GM19099 (cell line): Measurements from ENCODE around the gene FAM170B.

Source experiments
- POLR2A ChIP-seq: IDR thresholded peaks from 3 replicates; pipeline ENCODE4 v1.6.1; 2011; ENCODE audit warnings: low read depth; ENCODE audit not compliant: insufficient read length; ENCODE audit errors: extremely low read depth

The FAM170B gene

DNA sequence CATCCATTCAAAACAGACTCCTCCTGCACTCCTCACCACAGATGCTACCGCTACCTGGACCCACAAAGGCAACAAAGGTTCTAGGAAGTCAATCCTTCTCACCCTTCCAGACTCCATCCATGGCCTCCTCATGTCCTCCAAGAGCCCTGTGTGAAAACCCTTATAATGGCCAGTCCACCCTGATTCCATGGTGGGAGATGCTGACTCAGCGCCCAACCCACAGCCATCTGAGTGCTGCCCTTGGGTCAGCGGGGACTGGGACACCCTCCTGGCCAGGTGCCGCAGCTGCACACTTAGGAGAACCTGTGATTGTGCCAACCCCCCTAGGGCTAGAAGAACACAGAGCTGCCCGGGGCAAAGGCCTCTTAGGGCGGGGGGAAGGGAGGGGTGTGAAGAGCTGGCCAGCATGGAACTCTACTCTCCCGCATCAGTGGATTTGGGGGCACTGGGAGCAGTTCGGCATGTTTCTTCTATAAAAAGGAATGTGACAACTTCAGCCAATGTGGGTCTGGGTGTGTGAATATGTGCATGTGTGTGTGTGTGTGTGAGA, 29.0 kb upstream of the FAM170B start:
- no peak for TF ChIP-seq POLR2A

DNA sequence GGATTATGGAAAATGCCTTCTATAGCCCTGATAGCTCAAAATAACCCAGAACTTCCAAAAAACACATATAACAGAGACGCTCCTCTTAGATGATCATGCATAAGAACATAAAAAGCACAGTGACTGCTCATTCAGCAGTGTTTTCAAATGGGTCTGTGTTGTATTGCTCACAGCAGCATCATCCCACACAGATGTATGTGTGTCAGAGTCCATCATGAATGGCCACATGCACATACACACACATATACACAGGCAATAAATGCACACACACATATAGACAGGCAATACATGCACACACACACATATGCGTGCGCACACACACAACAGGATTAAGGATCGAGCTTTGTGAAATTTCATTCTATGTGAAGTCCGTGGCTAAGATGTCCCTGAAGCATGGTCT, 28.2 kb upstream of the FAM170B start:
- no peak for TF ChIP-seq POLR2A

DNA sequence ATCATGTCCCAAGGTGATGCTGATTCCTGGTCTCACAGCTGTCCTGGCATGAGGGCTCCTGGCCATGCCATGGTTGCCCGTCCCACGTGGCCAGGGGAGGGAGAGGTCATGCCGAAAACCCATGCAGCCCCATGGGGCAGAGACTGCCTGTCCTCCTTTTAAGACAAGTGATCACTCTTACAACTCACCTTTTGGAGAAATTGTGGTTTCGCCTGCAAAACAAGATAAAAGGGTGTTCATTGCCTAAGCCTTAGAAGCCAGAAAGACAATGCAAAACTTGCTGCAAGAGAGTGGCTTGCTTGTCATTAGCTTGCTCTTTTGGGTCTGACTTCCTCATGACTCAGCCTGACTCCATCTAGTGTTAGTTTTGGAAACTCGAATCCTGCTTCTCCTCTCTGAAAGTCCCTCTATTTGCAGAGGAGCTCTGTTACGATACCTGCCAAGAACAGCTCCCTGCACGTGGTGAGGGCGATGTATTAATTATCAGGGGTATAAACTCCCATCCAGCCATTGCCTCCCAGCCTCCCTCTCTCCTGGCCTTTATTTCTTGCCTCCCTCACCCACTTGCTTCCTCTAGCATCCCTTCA, 27.7 kb upstream of the FAM170B start:
- no peak for TF ChIP-seq POLR2A

DNA sequence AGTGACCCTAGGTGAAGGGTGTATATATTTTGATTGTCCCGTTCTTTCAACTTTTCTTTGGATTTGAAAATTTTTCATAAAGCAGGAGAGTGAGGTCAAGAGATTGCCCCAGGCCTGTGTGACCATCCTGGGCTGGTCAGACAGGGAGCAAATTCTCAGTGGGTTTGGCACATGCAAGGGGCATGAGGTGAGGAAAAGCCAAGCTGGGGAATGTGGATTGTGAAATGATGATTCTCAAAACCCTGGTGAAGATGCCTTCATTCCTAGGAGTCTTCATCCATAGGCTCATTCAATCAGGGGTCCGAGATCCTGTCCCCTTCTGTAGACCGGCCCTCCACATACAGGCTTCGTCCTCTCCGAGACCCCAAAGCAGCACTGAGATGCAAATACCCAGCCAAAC, 27.0 kb upstream of the FAM170B start:
- no peak for TF ChIP-seq POLR2A

DNA sequence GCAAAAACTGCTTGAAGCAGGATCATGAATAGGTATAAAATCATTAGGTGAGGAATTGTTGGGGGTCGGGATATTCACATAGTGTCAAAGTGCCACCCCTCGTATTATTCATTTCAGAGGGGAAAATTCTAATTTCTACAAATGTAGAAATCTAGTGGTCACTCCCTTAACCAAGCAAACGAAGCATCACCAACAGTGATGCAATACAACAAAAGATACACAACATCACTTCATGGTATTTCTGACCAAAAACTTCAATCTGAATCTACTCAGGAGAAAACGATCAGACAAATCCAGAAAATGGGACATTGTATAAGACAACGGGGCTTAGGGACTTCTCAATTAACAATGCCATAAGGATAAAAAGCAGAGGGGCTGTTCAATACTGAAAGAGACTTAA, 26.3 kb upstream of the FAM170B start:
- TF ChIP-seq POLR2A, result no peak

DNA sequence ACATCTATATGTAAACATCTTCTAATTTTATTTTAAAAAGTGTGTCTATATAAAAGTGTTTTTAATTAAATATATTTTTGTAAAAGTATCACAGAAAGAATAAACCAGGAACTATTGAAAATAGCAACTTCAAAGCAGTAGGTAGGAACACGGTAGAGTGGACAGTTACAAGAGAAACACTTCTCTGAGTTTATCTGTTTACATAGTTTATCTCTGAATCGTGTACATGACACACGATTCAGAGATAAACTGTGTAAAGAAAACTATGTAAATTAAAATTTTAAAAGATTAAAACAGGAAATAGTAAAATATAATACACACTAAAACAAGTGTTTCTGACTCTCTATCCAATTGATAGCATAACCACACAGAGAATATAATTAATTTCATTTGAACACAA, 25.1 kb upstream of the FAM170B start:
- TF ChIP-seq POLR2A, result no peak

DNA sequence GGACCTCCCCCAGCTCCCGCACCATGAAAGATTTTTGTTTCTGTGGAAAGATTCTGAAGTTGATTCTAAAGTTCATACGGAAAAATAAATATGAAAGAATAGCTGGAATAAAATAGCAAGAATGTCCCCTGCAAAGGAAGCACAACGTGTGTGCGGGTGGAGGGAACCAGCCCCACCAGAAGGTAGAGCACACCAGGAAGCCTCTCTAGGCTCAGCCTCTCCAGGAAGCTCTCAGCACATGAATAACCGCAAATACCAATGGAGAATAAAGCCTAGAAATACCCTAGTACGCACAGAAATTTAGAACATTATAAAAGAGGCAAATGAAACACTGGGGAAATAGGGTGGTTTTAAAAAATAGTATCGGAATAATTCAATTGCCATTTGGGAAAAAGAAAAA, 24.6 kb upstream of the FAM170B start:
- no peak for TF ChIP-seq POLR2A

DNA sequence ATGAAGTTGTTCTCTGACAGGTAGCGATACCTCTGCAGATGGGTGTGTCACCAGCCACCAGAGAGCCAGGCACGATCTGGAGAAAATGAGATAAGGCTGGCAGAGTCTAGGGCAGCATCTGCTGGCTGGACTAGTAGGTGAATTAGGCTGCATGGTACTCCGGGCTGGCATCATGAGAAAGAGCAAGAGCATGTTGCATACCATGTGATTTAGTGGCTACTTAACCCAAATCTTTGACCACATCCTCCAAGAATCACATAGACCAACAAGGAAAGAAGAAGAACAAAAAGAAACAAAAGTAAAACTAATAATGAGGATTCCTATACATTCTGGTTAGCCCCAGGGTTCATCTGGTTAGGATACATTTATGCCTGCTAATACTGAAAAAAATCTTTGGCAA, 23.4 kb upstream of the FAM170B start:
- TF ChIP-seq POLR2A, result no peak

DNA sequence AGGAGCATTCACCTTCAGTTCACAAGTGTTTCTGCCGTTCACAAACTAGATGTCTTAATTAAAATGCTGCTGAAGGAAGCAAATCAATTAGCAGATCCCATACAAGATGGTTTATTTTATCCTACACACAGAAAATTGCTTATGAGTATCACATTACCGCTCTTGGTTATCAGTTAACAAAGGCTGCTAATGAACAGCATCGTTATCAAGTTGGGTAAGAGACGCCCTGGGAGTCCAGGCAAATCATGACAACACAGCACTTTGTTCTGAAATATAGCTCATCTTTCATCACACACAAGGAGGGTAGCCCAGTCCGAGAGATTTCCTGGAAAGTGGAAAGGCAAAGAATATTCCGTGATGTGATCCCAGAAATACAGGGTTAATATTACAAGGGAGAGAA, 20.8 kb upstream of the FAM170B start:
- TF ChIP-seq POLR2A, result no peak

DNA sequence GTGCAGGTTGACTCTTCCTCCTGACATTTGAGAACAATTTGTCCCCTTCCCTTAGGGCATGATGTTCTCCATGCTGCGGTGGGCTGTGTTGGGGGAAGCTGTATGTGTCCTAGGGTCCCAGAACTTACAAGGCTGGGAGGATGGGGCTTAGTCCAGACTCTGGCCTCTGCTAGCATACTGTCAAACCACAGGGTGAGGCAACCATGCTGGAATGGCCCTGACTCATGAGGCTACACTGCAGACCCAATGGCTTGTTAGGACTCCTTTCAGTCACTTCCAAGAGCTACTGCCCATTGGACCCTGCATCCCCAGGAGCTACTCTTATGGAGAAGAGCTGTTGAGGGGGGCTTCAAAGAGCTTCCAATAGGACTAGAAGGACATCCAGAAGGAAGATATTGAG, 20.1 kb upstream of the FAM170B start:
- TF ChIP-seq POLR2A, result no peak

DNA sequence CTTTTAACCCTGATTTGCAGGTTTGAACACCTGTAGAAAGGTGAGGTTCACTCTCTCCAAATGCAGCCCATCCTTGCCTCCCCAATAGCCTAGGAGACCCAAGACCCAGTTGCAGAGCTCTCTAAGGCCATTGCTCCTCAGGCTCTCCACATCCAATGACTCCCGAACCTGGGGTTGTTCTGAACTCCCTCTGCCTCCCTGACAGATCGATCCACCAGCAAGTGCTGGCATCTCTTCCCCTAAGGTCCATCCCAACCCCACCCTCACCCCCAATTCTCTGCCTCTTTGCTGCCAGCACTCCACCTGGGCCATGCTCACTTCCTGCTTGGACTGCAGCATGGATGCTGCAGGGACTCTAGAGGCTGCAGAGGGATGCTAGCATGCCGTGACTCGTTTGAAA, 19.3 kb upstream of the FAM170B start:
- TF ChIP-seq POLR2A, result no peak

DNA sequence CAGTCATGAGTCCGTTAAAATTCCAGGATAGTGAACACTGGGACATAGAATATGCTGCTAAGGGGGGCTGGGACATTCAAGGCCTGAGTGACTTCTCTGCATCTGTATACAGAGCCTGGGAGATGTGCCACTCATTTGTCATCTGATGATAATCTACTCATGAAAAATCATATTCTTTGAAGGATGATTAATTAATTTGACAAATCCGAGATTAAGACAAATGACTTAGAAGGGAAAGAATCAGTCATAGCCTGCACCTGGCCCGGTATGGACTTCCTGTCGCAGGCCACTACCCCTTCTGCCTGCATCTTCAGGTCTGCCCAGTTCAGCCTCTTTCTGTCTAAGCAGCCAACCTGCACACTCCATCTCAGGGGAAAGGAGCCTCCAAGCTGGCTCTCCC, 18.8 kb upstream of the FAM170B start:
- TF ChIP-seq POLR2A, result no peak

DNA sequence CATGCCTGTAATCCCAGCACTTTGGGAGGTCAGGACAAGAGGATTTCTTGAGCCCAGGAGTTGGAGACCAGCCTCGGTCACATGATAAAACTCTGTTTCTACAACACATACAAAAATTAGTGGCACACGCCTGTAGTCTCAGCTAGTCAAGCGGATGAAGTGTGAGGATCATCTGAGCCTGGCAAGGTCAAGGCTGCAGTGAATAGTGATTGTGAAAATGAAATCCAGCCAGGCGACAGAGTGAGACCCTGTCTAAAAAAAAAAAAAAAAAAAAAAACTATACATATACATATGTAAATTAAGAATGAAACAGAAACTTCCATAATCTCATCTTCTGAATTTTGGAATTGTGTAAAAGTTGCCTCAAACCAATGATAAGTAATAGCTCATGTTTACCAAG, 18.2 kb upstream of the FAM170B start:
- TF ChIP-seq POLR2A, result no peak

DNA sequence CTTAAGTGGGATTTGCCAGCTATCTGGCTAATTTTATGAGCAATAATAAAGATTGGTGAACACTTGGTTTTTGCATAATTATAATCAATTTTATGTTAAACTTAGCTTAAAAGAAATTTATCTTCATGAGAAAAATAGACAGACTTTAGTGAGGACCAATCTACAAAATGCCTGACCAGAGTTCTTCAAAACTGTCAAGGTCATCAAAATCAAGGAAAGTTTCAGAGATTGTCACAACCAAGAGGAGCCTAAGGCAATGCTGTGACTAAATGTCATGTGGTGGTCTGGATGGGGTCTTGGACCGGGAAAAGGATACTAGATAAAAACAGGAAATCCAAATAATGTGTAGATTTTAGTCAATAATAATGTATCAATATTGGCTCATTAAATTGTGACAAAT, 17.7 kb upstream of the FAM170B start:
- TF ChIP-seq POLR2A, result no peak

DNA sequence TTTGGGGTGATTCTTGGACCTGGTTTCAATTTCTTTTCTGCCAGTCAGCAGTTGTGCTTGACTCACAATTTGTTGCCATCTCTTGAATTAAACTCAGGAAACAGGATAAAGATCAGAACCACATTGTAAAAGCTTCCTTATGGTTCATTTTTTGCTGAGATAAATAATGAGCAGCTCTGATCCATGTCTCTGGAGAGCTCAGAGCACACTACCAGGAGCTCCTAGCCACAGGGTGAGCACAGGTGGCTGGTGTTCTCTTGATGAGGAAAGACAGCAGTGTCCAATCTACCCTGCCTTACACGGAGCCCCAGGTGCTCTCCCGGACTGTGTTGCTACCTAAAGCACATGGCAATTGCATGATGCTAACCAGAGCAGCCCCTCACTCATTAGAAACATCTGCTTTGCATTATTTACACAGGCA, 17.2 kb upstream of the FAM170B start:
- TF ChIP-seq POLR2A, result no peak

DNA sequence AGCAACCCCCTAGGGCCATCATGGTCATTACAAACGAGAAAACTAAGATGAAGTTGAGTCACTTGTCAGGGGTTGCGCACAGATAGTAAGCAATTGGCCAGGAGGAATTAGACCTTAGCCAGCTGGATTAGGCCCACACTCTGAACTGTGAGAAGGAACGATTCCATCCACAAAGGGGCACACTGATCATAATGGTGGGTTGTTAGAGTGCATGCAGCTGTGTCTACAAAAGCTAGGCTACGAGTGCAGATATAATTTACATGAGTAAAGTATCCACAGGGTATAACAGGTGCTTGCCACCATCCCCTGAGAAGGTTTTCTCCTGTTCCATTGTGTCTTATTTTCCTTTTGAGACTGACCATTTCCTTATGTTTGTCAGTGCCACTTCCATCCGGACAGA, 16.6 kb upstream of the FAM170B start:
- no peak for TF ChIP-seq POLR2A

DNA sequence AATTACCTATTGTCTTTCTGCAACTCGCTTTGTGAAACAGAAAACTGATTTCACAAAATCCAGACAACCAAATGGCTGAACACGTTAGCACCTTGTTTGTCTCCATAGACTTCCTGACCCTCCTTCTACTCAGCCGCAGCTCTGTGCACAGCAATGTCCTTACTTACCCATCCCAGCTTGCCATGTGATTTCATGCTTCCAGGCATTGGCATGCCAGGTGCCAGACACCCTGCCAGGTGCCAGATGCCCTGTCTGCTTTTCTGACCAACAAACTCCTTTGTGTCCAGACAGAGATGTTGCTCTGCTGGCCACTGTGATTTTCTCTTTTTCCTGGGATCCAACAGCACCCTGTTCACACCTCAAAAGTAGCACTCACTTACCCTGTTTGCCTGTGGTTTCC, 16.1 kb upstream of the FAM170B start:
- TF ChIP-seq POLR2A, result no peak
